Dermis blood vessel endothelial cell (primary cell): ENCODE data around the gene DISC1. TPM values are rescaled to one million over a fixed set of nuclear protein-coding genes. Genes with fewer than 3 reads are reported as not detected.
"Not testable (repeated sequence)": the region's sequence is repeated elsewhere in the genome, so short reads cannot be mapped to it uniquely, and the experiment has no call there.

Experiments
- DNase-seq: peaks from one replicate; pipeline ENCODE4 v3.0.0; 2010
- total RNA-seq: library from RNA; depleted of rRNA; stranded (reverse); fragments of >200 nt; gene quantifications from 2 replicates; pipeline ENCODE4 v1.2.3, GENCODE V29; 2014

Gene DISC1
- total RNA-seq, 1 donor from 2014 or later = 19.9 TPM

- no peak for DNase-seq
Measured at GRCh38 chr1:231969076-231969475, 342.5 kb downstream of the DISC1 start.

DNA sequence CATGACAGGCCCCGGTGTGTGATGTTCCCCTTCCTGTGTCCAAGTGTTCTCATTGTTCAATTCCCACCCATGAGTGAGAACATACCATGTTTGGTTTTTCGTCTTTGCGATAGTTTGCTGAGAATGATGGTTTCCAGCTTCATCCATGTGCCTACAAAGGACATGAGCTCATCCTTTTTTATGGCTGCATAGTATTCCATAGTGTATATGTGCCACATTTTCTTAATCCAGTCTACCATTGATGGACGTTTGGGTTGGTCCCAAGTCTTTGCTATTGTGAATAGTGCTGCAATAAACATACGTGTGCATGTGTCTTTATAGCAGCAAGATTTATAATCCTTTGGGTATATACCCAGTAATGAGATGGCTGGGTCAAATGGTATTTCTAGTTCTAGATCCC is 343.2 kb downstream of the DISC1 start:
- not testable (repeated sequence) for DNase-seq

DNA sequence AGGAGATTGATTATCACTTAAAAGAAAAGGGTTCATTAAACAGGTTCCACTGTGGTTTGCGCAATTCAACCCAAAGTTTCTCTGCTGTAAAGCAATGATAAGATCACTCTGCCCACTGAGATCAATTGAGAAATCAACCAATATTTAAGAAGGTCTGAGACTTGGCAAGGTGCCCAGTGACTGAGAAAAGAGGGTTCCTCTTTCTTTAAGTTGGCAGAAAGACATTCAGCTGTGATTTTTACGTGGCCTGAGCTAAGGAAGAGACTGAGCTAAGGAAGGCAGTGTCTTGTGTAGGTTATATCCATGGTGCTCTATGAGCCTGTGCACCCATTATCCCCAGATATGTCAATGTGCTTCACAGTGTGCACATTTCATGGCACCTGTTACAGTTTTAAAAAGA is 344.1 kb downstream of the DISC1 start:
- DNase-seq = no peak

GRCh38 chr1:231971397-231972110 is 345.0 kb downstream of the DISC1 start:
- peak; percentile 85 for DNase-seq

DNA sequence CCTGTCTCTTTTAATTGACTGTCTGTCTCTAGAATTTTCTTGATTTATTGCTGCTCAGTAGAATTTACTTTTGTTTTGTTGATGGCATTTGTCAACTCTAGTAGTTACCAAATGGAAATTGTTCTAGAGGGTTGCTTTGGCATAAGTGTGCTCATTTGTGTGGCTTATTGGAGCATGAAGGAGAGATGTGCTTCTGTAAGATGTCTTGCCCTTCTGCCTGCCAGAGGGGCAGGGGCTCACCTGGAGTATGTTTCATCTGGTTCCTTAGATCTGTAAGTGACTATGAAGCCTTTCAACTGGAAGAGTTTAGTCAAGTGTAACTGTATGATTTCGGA is 345.5 kb downstream of the DISC1 start:
- DNase-seq = no peak

DNA sequence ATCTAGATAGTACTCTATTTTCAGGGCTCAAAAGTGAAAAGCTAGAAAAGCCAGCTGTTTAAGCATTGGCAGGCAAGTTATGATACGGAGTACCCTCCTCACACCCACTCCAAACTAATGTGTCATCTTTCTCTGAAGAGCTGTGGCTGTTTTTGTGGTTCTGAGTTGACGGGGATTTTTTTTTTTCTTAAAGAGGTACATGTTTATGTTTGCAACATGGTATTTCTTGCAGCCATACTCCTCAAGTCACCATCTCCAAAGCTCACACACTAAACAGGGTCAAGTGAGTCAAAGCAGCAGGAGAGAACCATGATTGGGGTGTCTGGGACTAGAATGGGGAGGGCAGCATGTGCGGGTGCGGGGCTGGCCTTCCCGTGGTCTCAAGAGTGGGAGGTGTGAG is 347.2 kb downstream of the DISC1 start:
- DNase-seq = no peak

DNA sequence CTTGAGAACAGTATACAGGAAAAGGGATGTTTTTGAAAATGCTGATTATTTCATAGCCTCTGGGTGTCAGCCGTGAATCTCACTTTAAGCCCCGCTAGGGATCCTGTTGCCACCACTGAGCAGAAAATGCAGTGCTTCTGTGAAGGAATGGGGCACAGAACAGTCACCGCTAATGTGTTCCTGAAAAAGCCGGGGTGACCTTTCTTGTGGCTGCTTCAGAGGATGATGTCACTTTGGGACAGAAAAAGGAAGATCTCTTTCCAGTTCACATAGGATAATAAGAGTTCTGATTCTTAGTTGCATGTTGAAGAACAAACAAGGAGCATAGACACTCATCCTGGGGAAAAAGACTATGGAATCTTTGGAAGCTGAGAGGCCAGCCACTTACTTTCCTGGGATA is 349.6 kb downstream of the DISC1 start:
- DNase-seq = no peak

DNA sequence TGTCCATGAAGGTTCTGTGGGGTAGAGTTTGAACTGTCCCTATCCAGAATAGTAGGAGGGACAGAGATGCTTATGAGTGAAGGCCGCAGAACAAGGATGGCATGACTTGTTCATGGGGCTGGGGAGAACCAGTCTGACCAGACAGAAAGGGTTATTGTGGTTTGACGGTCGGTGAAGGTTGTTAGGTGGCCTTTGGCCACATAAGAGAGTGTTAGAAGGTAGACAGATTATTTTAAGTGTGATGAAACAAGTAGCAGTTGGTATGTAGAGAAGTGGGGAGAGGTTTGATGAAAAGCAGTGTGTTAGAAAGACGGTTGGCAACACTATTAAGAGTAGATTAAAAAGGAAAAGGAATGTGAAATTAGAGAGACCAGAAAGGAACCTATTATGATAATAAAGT is 355.1 kb downstream of the DISC1 start:
- DNase-seq = no peak

DNA sequence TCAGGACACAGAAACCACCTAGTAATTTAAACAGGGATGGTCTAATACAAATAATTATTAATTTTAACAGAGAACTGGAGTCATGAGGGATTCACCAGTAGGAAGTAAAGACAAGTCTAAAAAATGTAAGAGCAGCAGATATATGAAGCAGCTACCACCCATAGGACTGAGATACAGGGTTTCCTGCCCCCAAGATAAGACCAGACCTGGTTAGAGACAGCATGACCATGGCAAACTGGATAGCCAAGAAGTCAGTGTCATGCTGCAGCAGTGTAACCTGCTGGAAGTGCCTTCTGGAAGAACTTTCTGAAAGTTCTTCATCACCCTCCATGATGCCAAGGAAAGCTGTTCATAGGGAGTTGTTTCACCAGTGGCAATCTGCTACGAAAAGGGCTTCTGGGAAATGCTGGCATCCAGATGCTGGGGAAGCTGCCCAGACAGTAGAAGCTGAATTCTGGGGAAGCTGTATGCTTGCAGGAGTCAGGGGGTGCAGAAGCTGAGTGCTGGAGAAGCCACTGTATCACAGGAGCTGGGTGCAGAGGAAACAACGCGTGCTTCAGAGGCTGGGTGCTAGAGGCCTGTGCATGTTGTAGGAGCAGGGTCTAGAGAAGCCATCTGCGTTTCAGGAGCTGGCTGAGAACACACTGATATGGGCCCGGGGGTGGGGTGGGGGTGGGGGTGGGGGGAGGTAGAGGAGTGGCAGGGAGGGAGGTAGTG is 356.4 kb downstream of the DISC1 start:
- DNase-seq = no peak

DNA sequence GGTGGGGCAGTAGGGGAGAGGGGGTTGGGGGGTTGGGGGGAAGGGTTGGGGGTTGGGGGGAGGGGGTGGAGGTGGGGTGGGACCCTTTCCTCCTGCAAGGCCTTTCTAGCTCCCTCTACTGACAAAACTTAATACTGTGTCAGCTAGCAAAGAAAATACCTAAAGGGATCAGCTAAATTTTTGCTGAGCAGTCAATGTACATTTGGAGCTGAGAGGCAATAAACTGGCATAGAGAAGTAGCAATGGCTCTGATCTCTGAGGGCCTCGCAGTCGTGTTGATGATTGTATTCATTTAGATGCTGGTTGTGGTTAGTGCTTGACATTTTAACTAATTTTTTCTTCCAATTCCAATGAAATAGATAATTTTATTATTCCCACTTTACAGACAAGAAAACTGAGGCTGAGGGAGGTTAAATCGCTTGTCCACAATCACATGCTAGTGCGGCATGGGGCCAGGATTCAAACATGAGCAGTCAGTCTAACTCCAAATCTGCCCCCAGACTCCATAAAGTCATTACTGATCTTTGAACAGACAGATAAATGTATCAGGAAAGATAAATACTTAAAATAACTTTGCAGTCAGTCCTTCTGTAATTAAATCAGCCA is 357.1 kb downstream of the DISC1 start:
- DNase-seq = peak; percentile 11

DNA sequence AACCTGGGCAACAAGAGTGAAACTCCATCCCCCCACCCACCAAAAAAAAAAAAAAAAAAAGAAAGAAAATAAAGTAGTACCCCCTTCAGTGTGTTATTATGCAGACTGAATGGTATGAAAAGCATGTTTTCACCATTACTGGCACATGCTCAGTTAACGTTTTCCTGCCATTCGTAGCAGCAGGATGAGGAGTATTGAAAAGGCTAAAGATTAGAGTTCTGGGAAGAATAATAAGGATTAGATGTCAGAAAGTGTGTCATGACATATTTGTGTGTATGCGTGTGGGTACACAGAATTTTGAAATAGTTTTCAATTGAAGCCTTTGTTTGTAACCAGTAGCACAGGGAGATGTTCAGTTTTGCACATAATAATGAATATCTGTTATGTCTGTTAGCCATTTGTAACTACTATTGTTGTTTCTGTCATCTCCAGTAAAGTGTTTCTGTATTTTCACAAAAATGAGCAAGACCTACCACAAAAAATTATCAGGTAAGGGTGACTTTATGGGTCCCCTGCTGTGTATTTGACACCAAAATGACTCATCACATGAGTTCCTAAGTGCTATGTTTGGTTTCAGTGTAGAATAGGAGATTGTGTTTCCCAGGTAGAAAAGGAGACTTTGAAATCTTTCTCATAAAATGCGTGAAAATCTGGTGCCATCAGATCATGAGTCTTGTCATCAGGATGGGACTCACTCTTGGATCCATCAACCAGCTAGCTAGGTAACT is 358.9 kb downstream of the DISC1 start:
- no peak for DNase-seq

DNA sequence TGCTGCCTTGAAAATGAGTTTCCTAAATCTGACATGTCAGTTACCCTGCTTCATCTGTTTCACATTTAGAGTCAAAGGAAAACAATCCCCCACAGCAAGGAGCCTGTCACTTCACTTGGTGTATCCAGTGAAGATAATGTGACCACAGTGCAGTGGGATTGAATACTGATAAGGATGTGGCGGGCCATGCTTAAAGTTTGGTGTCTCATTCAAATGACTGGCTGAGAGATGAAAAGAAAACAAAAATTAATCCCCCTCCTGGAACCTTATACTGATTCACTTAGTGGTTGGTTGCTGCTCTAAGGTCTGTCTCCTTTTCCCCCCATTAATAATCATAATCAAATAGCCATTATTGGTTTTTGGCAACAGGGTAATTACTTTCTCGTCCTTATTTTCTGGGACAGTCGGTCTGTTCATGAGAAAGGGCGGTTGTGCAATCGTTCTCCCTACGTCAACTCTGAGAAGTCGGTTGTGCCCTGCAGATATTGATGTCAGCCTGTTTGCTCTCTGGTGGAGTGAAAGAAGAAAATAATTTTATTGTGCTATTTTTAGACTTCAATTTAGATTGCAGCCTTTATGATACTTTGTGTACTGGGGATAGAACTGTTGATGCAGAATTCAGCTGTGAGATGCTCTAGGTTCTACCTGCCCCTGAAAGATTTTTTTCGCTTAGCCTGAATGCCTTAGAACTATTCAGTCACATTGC is 360.2 kb downstream of the DISC1 start:
- DNase-seq = no peak

- peak; percentile 93 for DNase-seq
Measured at GRCh38 chr1:231990388-231990787, 363.8 kb downstream of the DISC1 start.

- no peak for DNase-seq
Measured at GRCh38 chr1:231991231-231991630, 364.6 kb downstream of the DISC1 start.

GRCh38 chr1:231993968-231994455 is 367.4 kb downstream of the DISC1 start:
- no peak for DNase-seq

- no peak for DNase-seq
Measured at GRCh38 chr1:231998791-231999190, 372.2 kb downstream of the DISC1 start.

- no peak for DNase-seq
Measured at GRCh38 chr1:232005300-232005699, 378.7 kb downstream of the DISC1 start.

DNA sequence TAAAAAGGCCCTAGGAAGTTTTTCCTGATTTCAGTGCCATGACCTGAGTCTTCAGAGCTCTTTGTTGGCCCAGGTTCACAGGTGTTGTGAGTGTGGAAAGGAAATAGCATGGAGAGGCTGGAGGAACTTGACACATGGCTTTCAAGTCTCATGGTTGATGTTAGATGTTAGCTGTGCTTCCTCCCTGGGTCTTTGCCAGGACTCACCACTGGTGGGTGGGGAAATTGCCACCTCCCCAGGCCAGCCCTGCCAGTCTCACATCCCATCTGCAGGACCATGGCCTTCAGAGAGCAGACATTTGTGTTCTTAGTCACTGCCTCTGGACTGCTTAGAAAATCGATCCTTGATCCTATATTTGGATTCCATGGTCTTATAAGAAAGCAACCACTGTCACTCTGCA is 383.2 kb downstream of the DISC1 start:
- DNase-seq = peak; percentile 74

DNA sequence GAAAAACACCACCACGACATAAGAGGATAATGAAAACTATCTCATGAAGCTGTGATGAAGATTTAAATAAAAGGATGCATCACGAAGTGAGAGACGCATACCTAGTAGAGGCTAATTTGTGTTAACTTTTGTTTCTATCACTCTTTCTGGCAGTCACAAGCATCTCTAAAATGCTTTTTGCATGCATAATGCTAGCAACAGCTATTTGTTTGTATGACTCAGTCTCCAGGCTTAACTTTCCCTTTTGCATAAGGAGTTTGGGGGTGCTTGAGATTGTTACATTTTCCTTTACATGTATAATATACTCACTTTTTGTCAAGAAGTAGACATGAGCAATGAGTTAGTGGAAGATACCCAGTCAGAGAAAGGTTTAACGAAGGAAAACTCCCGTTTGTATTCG is 385.4 kb downstream of the DISC1 start:
- DNase-seq = peak; percentile 42

- DNase-seq = peak; percentile 99
Measured at GRCh38 chr1:232012773-232013386, 386.3 kb downstream of the DISC1 start.

DNA sequence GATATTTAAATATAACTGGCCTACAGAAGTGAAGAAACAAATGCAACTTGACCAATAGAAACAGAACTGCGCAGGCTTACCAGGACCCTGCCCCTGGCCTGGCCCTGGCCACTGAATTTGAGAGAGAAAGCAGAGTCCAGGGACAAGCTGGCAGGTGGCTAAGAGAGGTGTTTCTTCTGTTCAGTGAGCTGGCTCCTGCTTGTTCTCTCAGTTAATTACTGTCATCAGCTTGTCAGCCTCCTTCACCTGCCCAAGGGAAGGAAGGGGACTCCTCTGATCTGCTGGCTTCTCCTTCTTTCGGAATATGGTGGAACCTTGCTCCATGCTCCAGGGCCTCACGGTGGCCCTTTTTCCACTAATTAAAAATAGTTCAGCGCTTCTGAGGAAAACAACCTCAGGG is 388.4 kb downstream of the DISC1 start:
- no peak for DNase-seq

- DNase-seq = no peak
Measured at GRCh38 chr1:232016616-232017015, 390.0 kb downstream of the DISC1 start.
